ENCODE measurements around the gene TBC1D22A. TPM values are rescaled to one million over a fixed set of nuclear protein-coding genes. Genes with fewer than 3 reads are reported as not detected.

Gene TBC1D22A
- polyA plus RNA-seq, 1 of the 3 experiments (the other 2 are of a cell fraction), result 16.5 TPM

DNA sequence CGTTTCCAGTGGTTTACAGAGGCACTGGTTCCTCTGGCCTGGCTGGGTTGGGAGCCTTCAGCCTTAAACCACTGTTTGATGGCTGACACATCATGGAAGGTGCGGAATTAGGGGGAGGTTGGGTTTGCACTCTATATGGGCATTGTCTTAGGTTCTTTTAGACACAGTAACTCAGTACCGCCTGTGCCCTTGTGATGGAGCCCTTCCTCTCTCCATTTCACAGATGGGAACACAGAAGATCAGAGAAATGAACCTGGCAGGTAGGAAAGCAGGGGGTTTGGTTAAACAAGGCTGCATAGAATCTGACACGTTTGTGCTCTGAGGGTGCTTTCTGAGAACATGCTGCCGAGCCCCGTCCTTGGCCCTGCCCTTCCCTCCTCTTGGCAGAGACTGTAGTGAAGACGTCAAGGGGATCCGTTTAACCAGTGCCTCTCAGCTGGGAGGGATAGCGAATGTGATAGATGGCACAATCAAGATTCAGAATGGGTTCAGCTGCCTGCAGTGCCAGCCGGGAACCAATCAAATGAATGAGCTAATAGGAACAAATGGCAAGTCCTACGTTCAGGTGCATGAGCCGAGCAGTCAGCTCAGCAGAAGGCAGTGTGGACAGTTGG is 228.6 kb downstream of the TBC1D22A start:
- H4K20me1 ChIP-seq (ENCODE audit: insufficient read depth), result no peaks in the 10 kb centered on the region
- H3K27ac ChIP-seq (ENCODE audit: low read depth in 2 of 2, low read length in 1 of 2), result no peak overlapping the region
- ChIA-PET POLR2A (no interaction called here), CTCF (no interaction called here)
- peaks cover 0 to 7% of the 10 kb centered on the region in 2 experiments; a peak in 1 of 4 replicates for H3K4me1 ChIP-seq (ENCODE audit: control insufficient read depth in 1 of 2, insufficient read depth in 2 of 2, low read depth in 1 of 2, low read length in 1 of 2)
- no peaks in the 10 kb centered on the region for H3F3A ChIP-seq (replicated peaks; ENCODE audit: insufficient read depth)
- H3K9me3 ChIP-seq, result no peaks in the 10 kb centered on the region
- H3K79me2 ChIP-seq (ENCODE audit: insufficient read depth), result no peaks in the 10 kb centered on the region
- WGBS (ENCODE audit: low lambda C conversion rate), result 94% methylated on average over 10 of the region's 12 CpGs
- no peak overlapping the region for H2AFZ ChIP-seq (ENCODE audit: low read depth)
- no peak for DNase-seq
- no peaks in the 10 kb centered on the region for H3K9me2 ChIP-seq
- no peak overlapping the region for H3K4me2 ChIP-seq
- no peak overlapping the region for H3K9ac ChIP-seq
- TF ChIP-seq MEF2A (IDR thresholded peaks at IDR 0.05; ENCODE audit: borderline replicate concordance, low read depth) (no peak), RXRA (IDR thresholded peaks at IDR 0.05; ENCODE audit: borderline replicate concordance, low read depth) (no peak), MXI1 (IDR thresholded peaks at IDR 0.05; ENCODE audit: low read depth, low read length) (no peak), FOXJ3 (CRISPR knock-in tag; IDR thresholded peaks at IDR 0.05) (no peak), EZH2phosphoT487 (IDR thresholded peaks at IDR 0.05; ENCODE audit: borderline replicate concordance, low read depth) (no peak), TCF12 (IDR thresholded peaks at IDR 0.05) (no peak), ELF1 (IDR thresholded peaks at IDR 0.05) (no peak), TAF1 (IDR thresholded peaks at IDR 0.05; ENCODE audit: borderline replicate concordance, low read depth, low read length) (no peak), YY1 (IDR thresholded peaks at IDR 0.05; ENCODE audit: low read depth) (no peak), ZBTB33 (IDR thresholded peaks at IDR 0.05; ENCODE audit: borderline replicate concordance, low read depth) (no peak), TEAD4 (IDR thresholded peaks at IDR 0.05; ENCODE audit: borderline replicate concordance, insufficient read depth) (no peak), NFIC (IDR thresholded peaks at IDR 0.05; ENCODE audit: borderline replicate concordance) (no peak), POLR2AphosphoS5 (IDR thresholded peaks at IDR 0.05; ENCODE audit: low read depth, low read length) (no peak)
- TF ChIP-seq, protein P1, sequence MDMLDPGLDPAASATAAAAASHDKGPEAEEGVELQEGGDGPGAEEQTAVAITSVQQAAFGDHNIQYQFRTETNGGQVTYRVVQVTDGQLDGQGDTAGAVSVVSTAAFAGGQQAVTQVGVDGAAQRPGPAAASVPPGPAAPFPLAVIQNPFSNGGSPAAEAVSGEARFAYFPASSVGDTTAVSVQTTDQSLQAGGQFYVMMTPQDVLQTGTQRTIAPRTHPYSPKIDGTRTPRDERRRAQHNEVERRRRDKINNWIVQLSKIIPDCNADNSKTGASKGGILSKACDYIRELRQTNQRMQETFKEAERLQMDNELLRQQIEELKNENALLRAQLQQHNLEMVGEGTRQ (IDR thresholded peaks at IDR 0.05; ENCODE audit: borderline replicate concordance, low read depth, low read length), result no peak
- TF ChIP-seq, protein P2, sequence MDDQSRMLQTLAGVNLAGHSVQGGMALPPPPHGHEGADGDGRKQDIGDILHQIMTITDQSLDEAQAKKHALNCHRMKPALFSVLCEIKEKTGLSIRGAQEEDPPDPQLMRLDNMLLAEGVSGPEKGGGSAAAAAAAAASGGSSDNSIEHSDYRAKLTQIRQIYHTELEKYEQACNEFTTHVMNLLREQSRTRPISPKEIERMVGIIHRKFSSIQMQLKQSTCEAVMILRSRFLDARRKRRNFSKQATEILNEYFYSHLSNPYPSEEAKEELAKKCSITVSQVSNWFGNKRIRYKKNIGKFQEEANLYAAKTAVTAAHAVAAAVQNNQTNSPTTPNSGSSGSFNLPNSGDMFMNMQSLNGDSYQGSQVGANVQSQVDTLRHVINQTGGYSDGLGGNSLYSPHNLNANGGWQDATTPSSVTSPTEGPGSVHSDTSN (IDR thresholded peaks at IDR 0.05), result no peak
- TF ChIP-seq, protein P3, sequence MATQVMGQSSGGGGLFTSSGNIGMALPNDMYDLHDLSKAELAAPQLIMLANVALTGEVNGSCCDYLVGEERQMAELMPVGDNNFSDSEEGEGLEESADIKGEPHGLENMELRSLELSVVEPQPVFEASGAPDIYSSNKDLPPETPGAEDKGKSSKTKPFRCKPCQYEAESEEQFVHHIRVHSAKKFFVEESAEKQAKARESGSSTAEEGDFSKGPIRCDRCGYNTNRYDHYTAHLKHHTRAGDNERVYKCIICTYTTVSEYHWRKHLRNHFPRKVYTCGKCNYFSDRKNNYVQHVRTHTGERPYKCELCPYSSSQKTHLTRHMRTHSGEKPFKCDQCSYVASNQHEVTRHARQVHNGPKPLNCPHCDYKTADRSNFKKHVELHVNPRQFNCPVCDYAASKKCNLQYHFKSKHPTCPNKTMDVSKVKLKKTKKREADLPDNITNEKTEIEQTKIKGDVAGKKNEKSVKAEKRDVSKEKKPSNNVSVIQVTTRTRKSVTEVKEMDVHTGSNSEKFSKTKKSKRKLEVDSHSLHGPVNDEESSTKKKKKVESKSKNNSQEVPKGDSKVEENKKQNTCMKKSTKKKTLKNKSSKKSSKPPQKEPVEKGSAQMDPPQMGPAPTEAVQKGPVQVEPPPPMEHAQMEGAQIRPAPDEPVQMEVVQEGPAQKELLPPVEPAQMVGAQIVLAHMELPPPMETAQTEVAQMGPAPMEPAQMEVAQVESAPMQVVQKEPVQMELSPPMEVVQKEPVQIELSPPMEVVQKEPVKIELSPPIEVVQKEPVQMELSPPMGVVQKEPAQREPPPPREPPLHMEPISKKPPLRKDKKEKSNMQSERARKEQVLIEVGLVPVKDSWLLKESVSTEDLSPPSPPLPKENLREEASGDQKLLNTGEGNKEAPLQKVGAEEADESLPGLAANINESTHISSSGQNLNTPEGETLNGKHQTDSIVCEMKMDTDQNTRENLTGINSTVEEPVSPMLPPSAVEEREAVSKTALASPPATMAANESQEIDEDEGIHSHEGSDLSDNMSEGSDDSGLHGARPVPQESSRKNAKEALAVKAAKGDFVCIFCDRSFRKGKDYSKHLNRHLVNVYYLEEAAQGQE (IDR thresholded peaks at IDR 0.05; ENCODE audit: low read depth, low read length), result no peak
- no peaks in the 10 kb centered on the region for H3K27me3 ChIP-seq (ENCODE audit: insufficient read depth)
- H3K36me3 ChIP-seq (replicated peaks in 1 of 2; ENCODE audit: control insufficient read depth in 1 of 2, insufficient read depth in 2 of 2, low read length in 1 of 2), result peaks cover 0 to 13% of the 10 kb centered on the region in 2 experiments
- H3K4me3 ChIP-seq (ENCODE audit: low read depth in 2 of 2, low read length in 1 of 2), result no peak overlapping the region
